ENCODE results near the gene SHISAL1.
"Not testable (repeated sequence)": the region's sequence is repeated elsewhere in the genome, so short reads cannot be mapped to it uniquely, and the experiment has no call there.

SHISAL1 gene

DNA sequence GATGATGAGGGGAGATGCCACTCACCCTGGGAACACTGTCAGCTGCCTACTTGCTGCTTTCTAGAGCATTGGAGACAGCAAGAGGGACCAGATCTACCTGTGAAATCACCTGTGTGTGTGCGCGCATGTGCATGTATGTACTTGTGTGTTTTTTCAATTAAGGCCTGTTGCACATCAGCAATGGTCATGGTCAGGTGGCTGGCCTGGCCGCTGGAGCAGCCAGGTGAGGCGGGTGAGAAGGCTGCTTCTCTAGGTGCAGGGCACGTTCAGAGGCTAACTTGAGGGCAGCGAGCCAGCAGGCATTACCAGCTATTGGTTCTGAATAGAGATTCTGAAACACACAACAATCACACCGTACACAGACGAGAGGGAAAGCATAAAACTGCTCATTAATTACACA lies 66.9 kb downstream of the SHISAL1 start:
- H3K4me1 ChIP-seq: no peaks in the 10 kb centered on the region
- H3K27me3 ChIP-seq (ENCODE audit: control insufficient read depth, insufficient read depth, low read length): no peaks in the 10 kb centered on the region
- H3K36me3 ChIP-seq (ENCODE audit: control insufficient read depth, insufficient read depth, low read length): no peaks in the 10 kb centered on the region
- H2AFZ ChIP-seq: no peak overlapping the region
- H3K4me2 ChIP-seq (ENCODE audit: low read length): no peak overlapping the region
- no peaks in the 10 kb centered on the region for H3K79me2 ChIP-seq
- H3K4me3 ChIP-seq (ENCODE audit: low read depth, low read length): no peak overlapping the region
- H3K9me3 ChIP-seq (ENCODE audit: control insufficient read depth, low read length): no peaks in the 10 kb centered on the region
- H3K27ac ChIP-seq: no peak overlapping the region
- H3K9ac ChIP-seq: no peak overlapping the region
- no peak for TF ChIP-seq CTCF (IDR thresholded peaks at IDR 0.05)

DNA sequence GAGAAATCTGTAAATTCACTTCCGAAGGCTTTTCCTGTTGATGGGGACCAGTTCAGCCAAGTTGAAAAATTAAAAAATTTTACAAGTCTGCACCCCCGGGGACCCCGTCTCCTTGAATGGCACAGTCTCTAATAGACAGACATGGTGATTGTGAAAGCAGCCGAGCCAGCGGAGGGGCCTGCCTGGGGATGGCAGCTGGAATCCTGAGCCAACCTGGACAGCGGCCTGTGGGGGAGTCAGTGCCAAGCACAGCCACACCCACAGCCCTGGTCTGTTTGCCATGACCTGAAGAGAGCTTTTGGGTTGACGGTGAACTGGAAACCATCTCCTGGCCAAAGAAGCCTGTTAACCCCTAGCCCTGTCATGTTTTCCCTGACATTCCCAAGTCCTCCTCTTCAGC lies 67.3 kb downstream of the SHISAL1 start:
- no peak overlapping the region for H3K9ac ChIP-seq
- H2AFZ ChIP-seq: no peak overlapping the region
- no peaks in the 10 kb centered on the region for H3K79me2 ChIP-seq
- H3K27ac ChIP-seq: no peak overlapping the region
- TF ChIP-seq CTCF (IDR thresholded peaks at IDR 0.05): no peak
- H3K27me3 ChIP-seq (ENCODE audit: control insufficient read depth, insufficient read depth, low read length): no peaks in the 10 kb centered on the region
- no peaks in the 10 kb centered on the region for H3K9me3 ChIP-seq (ENCODE audit: control insufficient read depth, low read length)
- H3K4me3 ChIP-seq (ENCODE audit: low read depth, low read length): no peak overlapping the region
- H3K4me2 ChIP-seq (ENCODE audit: low read length): no peak overlapping the region
- H3K36me3 ChIP-seq (ENCODE audit: control insufficient read depth, insufficient read depth, low read length): no peaks in the 10 kb centered on the region
- no peaks in the 10 kb centered on the region for H3K4me1 ChIP-seq

DNA sequence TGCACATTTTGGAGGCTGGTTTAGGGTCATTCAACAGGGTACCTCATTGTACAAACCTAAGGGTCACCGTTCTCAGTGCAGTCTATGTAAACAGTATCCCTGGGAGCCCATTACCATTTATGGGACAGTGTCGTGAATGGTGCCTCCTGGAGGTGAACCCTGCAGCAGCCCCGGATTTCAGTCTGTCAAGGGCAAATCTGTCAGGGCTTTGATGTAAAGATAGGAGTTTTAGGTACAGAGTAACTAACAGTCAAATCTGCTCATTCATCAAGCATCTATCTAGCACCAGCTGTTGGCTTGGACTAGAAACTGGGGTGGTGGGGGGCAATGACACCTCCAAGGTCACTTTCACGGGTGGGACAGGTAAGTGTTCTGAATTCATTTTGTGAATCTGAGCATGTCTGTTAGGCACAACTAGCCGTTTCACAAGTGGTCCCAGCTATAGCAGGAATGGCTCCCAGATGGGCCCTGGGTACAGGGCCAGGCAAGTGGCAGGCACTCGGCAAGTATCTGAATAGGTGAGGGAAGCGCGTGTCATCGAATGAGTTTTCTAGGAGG lies 68.4 kb downstream of the SHISAL1 start:
- Histone ChIP-seq H3K4me3 (ENCODE audit: low read depth, low read length) (no peak overlapping the region), H3K36me3 (ENCODE audit: control insufficient read depth, insufficient read depth, low read length) (no peaks in the 10 kb centered on the region), H3K4me1 (no peaks in the 10 kb centered on the region), H3K4me2 (ENCODE audit: low read length) (no peak overlapping the region), H3K27ac (no peak overlapping the region), H3K27me3 (ENCODE audit: control insufficient read depth, insufficient read depth, low read length) (no peaks in the 10 kb centered on the region), H3K9ac (no peak overlapping the region), H3K79me2 (no peaks in the 10 kb centered on the region), H3K9me3 (ENCODE audit: control insufficient read depth, low read length) (no peaks in the 10 kb centered on the region), H2AFZ (no peak overlapping the region)
- TF ChIP-seq CTCF (IDR thresholded peaks at IDR 0.05): no peak

- H2AFZ ChIP-seq: no peak overlapping the region
- no peaks in the 10 kb centered on the region for H3K36me3 ChIP-seq (ENCODE audit: control insufficient read depth, insufficient read depth, low read length)
- no peak overlapping the region for H3K4me2 ChIP-seq (ENCODE audit: low read length)
- no peaks in the 10 kb centered on the region for H3K9me3 ChIP-seq (ENCODE audit: control insufficient read depth, low read length)
- no peaks in the 10 kb centered on the region for H3K4me1 ChIP-seq
- H3K27me3 ChIP-seq (ENCODE audit: control insufficient read depth, insufficient read depth, low read length): no peaks in the 10 kb centered on the region
- H3K4me3 ChIP-seq (ENCODE audit: low read depth, low read length): no peak overlapping the region
- H3K79me2 ChIP-seq: no peaks in the 10 kb centered on the region
- no peak overlapping the region for H3K27ac ChIP-seq
- TF ChIP-seq CTCF (IDR thresholded peaks at IDR 0.05): no peak
- no peak overlapping the region for H3K9ac ChIP-seq
Measured at GRCh38 chr22:44243761-44244160, 69.0 kb downstream of the SHISAL1 start.

- no peak overlapping the region for H3K27ac ChIP-seq
- no peak overlapping the region for H2AFZ ChIP-seq
- no peak overlapping the region for H3K4me3 ChIP-seq (ENCODE audit: low read depth, low read length)
- H3K4me2 ChIP-seq (ENCODE audit: low read length): no peak overlapping the region
- no peaks in the 10 kb centered on the region for H3K79me2 ChIP-seq
- no peaks in the 10 kb centered on the region for H3K36me3 ChIP-seq (ENCODE audit: control insufficient read depth, insufficient read depth, low read length)
- no peak for TF ChIP-seq CTCF (IDR thresholded peaks at IDR 0.05)
- no peaks in the 10 kb centered on the region for H3K9me3 ChIP-seq (ENCODE audit: control insufficient read depth, low read length)
- H3K9ac ChIP-seq: no peak overlapping the region
- H3K4me1 ChIP-seq: no peaks in the 10 kb centered on the region
- H3K27me3 ChIP-seq (ENCODE audit: control insufficient read depth, insufficient read depth, low read length): no peaks in the 10 kb centered on the region
Measured at GRCh38 chr22:44242946-44243724, 69.6 kb downstream of the SHISAL1 start.

- not testable (repeated sequence) for H2AFZ ChIP-seq; H3K36me3 ChIP-seq (ENCODE audit: control insufficient read depth, insufficient read depth, low read length); H3K27me3 ChIP-seq (ENCODE audit: control insufficient read depth, insufficient read depth, low read length); H3K4me2 ChIP-seq (ENCODE audit: low read length); H3K9me3 ChIP-seq (ENCODE audit: control insufficient read depth, low read length); H3K9ac ChIP-seq; H3K79me2 ChIP-seq; H3K4me1 ChIP-seq; H3K4me3 ChIP-seq (ENCODE audit: low read depth, low read length); H3K27ac ChIP-seq
Measured at GRCh38 chr22:44241121-44241520, 71.6 kb downstream of the SHISAL1 start.
